Stimulated activated CD4-positive, alpha-beta T cell treated with anti-CD3 and anti-CD28 coated beads, Interleukin-12 subunit alpha, Interleukin-12 subunit beta, amount 100 ng/mL, for 48 hours (primary cell): ENCODE data around the gene SDC3.

ENCODE experiments used
- DNase-seq, 3 donors: peaks; one replicate each; pipeline ENCODE4 v3.0.0-alpha.2; 2020; ENCODE audit warnings: low read depth in 2 of 3, low spot score in 1 of 3

SDC3 gene

GRCh38 chr1:30890502-30891226, 17.9 kb downstream of the SDC3 start:
- DNase-seq: no peak

- no peak for DNase-seq
Observed at GRCh38 chr1:30889511-30889910, 19.0 kb downstream of the SDC3 start.

- no peak for DNase-seq
Observed at GRCh38 chr1:30888975-30889374, 19.6 kb downstream of the SDC3 start.

GRCh38 chr1:30888391-30888790, 20.2 kb downstream of the SDC3 start:
- no peak for DNase-seq

GRCh38 chr1:30887485-30888315, 20.9 kb downstream of the SDC3 start:
- no peak for DNase-seq

GRCh38 chr1:30886710-30887428, 21.7 kb downstream of the SDC3 start:
- DNase-seq: no peak

GRCh38 chr1:30885570-30886522, 22.7 kb downstream of the SDC3 start:
- DNase-seq: no peak

- DNase-seq: no peak
Observed at GRCh38 chr1:30884723-30885122, 23.8 kb downstream of the SDC3 start.

- DNase-seq: no peak
Observed at GRCh38 chr1:30883389-30884172, 25.0 kb downstream of the SDC3 start.

GRCh38 chr1:30882678-30883388, 25.7 kb downstream of the SDC3 start:
- no peak for DNase-seq

GRCh38 chr1:30881319-30882181, 27.0 kb downstream of the SDC3 start:
- no peak for DNase-seq

- no peak for DNase-seq
Observed at GRCh38 chr1:30880678-30881318, 27.8 kb downstream of the SDC3 start.

- no peak for DNase-seq
Observed at GRCh38 chr1:30879940-30880677, 28.4 kb downstream of the SDC3 start.

GRCh38 chr1:30879126-30879786, 29.3 kb downstream of the SDC3 start:
- no peak for DNase-seq

GRCh38 chr1:30878559-30878958, 30.0 kb downstream of the SDC3 start:
- no peak for DNase-seq

- DNase-seq: no peak
Observed at GRCh38 chr1:30878016-30878415, 30.5 kb downstream of the SDC3 start.
